ENCODE results near the gene ATG2A.
A peak's percentile ranks its signal among the peaks of the same experiment; 100 is the strongest.

ATG2A gene

DNA sequence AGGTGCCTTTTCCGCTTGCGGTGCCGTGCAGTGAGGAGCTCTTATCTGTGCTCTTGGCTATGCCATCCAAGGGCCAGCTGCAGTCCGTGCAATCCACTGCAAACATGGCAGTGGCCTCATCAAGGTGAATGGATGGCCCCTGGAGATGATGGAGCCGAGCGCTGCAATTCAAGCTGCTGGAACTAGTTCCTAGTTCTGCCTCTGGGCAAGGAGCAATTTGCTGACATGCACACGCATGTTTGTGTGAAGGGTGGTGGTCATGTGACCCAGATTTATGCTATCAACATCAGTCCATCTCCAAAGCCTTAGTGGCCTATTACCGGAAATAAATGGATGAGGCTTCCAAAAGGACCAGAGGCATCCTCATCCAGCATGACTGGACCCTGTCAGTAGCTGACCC is 35.5 kb downstream of the ATG2A start:
- TF ChIP-seq, protein P1, sequence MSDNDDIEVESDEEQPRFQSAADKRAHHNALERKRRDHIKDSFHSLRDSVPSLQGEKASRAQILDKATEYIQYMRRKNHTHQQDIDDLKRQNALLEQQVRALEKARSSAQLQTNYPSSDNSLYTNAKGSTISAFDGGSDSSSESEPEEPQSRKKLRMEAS (IDR thresholded peaks at IDR 0.05; ENCODE audit: low read depth, low read length) = no peak
- TF ChIP-seq MYC (IDR thresholded peaks at IDR 0.05; ENCODE audit: low read depth, low read length) = no peak
- TF ChIP-seq POLR2A (IDR thresholded peaks at IDR 0.05; ENCODE audit: extremely low read depth, insufficient read length) = no peak
- TF ChIP-seq, protein P2, sequence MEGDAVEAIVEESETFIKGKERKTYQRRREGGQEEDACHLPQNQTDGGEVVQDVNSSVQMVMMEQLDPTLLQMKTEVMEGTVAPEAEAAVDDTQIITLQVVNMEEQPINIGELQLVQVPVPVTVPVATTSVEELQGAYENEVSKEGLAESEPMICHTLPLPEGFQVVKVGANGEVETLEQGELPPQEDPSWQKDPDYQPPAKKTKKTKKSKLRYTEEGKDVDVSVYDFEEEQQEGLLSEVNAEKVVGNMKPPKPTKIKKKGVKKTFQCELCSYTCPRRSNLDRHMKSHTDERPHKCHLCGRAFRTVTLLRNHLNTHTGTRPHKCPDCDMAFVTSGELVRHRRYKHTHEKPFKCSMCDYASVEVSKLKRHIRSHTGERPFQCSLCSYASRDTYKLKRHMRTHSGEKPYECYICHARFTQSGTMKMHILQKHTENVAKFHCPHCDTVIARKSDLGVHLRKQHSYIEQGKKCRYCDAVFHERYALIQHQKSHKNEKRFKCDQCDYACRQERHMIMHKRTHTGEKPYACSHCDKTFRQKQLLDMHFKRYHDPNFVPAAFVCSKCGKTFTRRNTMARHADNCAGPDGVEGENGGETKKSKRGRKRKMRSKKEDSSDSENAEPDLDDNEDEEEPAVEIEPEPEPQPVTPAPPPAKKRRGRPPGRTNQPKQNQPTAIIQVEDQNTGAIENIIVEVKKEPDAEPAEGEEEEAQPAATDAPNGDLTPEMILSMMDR (IDR thresholded peaks at IDR 0.05; ENCODE audit: low read depth, low read length) = no peak
- DNase-seq (ENCODE audit: low read depth) = no peak
- H3K4me3 ChIP-seq (ENCODE audit: low read depth, low read length) = no peak overlapping the region

DNA sequence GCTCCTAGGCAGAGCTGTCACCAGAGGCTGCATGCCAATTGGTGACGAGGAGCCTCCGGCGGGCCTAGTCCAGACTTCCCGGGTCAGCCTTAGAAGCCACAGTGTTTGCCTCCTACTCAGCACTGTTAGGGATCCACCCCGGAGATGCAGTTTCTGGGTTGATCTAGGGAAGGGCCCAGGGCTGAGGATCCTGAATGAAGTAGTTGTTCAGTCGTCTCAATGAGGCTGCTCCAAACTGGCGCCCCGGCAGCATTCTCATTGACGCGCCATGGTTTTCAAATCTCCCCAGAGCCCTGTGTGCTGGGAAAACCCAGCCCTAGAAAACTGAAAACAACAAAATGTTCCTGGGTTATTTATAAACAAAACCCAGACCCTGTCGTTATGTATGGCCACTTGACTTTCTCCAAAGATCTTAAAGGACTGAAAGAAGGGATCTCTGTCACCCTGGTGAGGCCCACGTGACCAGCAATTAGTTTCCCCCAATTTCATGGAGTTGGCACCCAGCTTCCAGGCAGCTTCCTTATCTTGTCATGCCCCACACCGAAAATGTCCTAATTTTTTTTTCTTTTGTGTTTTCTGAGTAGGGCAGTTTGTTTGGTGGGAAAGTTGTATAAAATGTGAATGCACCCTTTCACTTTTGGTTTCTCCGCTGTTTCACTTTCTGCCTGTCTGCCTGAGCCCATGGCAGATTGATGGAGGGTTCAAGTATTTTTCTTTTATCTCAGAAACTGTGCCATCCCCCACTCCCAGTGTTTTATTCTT is 36.6 kb downstream of the ATG2A start:
- DNase-seq (ENCODE audit: low read depth) = no peak
- H3K4me3 ChIP-seq (ENCODE audit: low read depth, low read length) = no peak overlapping the region
- TF ChIP-seq, protein P2 (IDR thresholded peaks at IDR 0.05; ENCODE audit: low read depth, low read length) = no peak
- TF ChIP-seq, protein P1 (IDR thresholded peaks at IDR 0.05; ENCODE audit: low read depth, low read length) = no peak
- TF ChIP-seq MYC (IDR thresholded peaks at IDR 0.05; ENCODE audit: low read depth, low read length) (no peak), POLR2A (IDR thresholded peaks at IDR 0.05; ENCODE audit: extremely low read depth, insufficient read length) (no peak)

DNA sequence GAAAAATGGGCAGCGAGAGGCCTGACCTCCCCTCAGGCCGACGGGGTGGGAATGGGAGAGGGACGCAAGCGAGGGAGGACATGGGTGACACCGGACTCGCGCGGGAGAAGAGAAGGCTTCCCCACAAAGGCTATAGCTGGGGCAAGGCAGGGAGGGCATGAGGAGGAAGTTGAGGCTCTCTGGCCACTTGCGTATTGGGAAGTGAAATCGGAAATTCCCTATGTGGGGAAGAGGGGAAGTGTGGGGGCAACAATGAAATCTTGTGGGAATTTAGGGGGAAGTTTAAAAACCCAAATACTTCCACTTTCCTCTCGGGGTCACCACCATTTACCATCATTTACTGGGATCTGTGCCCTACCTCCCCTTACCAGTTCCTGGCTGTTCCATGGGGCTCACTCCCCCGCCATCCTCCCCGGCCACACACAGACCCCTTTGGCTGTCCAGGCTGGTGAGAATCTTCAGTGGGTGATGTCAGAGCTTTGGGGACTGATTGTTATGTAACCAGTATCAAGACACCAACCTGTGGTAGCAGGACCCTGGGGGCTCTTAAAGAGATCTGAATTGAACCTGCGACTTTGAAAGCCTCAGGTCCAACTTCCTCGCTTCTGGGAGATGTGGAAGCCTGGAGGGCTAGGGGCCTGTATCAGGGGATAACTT is 37.6 kb downstream of the ATG2A start:
- DNase-seq (ENCODE audit: low read depth) = peak; percentile 69
- H3K4me3 ChIP-seq (ENCODE audit: low read depth, low read length) = peak overlapping the region; percentile 72
- TF ChIP-seq, protein P2 (IDR thresholded peaks at IDR 0.05; ENCODE audit: low read depth, low read length) = no peak
- TF ChIP-seq, protein P1 (IDR thresholded peaks at IDR 0.05; ENCODE audit: low read depth, low read length) = no peak
- TF ChIP-seq POLR2A (IDR thresholded peaks at IDR 0.05; ENCODE audit: extremely low read depth, insufficient read length) (no peak), MYC (IDR thresholded peaks at IDR 0.05; ENCODE audit: low read depth, low read length) (no peak)

DNA sequence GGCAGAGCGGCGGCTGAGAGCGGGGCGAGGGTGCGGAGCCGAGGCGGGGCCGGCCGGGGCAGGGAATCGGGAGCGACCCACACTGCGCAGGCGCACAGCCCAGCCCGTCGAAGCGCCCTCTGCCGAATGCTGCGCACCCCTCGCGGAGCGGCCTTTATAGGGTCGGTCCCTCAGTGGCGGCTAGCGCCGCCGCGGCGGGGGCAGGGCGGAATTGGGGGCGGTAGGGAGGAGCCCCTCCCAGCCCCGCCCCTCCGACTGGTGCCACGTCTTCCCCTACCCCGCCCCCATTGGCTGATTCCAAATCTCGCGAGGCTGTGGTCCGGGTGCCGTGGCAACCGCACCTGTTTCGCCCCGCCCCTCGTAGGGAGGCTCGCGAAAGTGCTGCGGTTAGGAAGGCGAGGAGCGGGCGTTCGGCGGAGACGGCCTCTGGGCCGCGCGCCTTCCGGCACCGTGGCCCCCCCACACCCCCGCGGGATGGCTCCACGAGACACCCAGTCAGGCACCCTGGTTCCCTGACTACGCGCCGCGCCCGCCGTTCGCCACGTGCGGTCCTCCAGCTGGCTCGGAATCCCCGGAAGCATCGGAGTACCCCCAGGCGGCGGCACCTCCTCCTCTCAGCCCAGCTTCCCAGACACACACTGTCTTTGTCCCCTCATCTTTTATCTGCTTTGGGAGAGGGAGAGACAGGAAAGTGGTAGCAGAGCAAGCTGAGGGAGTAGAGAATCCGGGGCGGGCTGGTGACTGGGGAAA is 38.3 kb downstream of the ATG2A start, which contains the start of gene EHD1:
Gene EHD1, minus strand, starts transcription at position 128 of the 750 bp plus-strand sequence. CDS start 157 bp downstream, outside the sequence.
- peak; percentile 98 for DNase-seq (ENCODE audit: low read depth)
- TF ChIP-seq, protein P1 (IDR thresholded peaks at IDR 0.05; ENCODE audit: low read depth, low read length) = peak; percentile 87
- TF ChIP-seq MYC (IDR thresholded peaks at IDR 0.05; ENCODE audit: low read depth, low read length) = peak; percentile 77
- TF ChIP-seq, protein P2 (IDR thresholded peaks at IDR 0.05; ENCODE audit: low read depth, low read length) = peak; percentile 68
- TF ChIP-seq POLR2A (IDR thresholded peaks at IDR 0.05; ENCODE audit: extremely low read depth, insufficient read length) = peak; percentile 74
- H3K4me3 ChIP-seq (ENCODE audit: low read depth, low read length) = peak within 1 kb of the TSS; percentile 72

DNA sequence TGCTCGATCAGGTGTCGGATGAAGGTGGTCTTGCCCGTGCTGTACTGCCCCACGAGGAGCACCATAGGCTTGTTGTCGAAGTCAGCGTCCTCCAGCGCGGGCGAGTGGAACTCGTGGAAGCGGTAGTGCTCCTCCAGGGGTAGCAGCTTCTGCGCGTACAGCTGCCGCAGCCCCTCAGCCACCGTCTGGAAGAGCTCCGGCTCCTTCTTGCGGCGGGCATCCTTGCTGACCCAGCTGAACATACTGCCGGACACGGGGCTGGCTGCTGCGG is 38.9 kb downstream of the ATG2A start:
- TF ChIP-seq, protein P1 (IDR thresholded peaks at IDR 0.05; ENCODE audit: low read depth, low read length) = no peak
- TF ChIP-seq POLR2A (IDR thresholded peaks at IDR 0.05; ENCODE audit: extremely low read depth, insufficient read length) = no peak
- TF ChIP-seq MYC (IDR thresholded peaks at IDR 0.05; ENCODE audit: low read depth, low read length) = no peak
- TF ChIP-seq, protein P2 (IDR thresholded peaks at IDR 0.05; ENCODE audit: low read depth, low read length) = no peak
- H3K4me3 ChIP-seq (ENCODE audit: low read depth, low read length) = peak overlapping the region; percentile 68
- no peak for DNase-seq (ENCODE audit: low read depth)
